ENCODE data around the gene MOV10L1.
"Not testable (repeated sequence)": the region's sequence is repeated elsewhere in the genome, so short reads cannot be mapped to it uniquely, and the experiment has no call there.

The MOV10L1 gene

DNA sequence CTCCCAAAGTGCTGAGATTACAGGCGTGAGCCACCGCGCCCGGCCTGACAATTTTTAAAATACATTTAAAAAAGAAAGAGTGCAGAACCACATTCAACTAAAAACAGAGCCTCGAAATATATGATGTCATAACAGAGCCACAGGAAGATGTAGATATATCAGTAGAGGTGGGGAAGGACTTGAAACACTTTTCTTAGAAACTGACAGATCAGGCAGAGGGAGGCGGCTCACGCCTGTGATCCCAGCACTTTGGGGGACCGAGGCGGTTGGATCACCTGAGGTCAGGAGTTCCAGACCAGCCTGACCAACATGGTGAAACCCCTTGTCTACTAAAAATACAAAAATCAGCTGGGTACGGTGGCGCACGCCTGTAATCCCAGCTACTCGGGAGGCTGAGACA is 11.6 kb upstream of the MOV10L1 start:
- no peak overlapping the region for H2AFZ ChIP-seq (ENCODE audit: low read depth, low read length)
- peaks cover 5% of the 10 kb centered on the region for H3K4me1 ChIP-seq (ENCODE audit: insufficient read depth, low read length)
- no peaks in the 10 kb centered on the region for H3K9me3 ChIP-seq (ENCODE audit: low read length)
- no peaks in the 10 kb centered on the region for H3K27me3 ChIP-seq (ENCODE audit: insufficient read depth, low read length)
- H3K36me3 ChIP-seq (ENCODE audit: insufficient read depth, low read length), result no peaks in the 10 kb centered on the region
- no peak overlapping the region for H3K4me3 ChIP-seq (ENCODE audit: low read length)

DNA sequence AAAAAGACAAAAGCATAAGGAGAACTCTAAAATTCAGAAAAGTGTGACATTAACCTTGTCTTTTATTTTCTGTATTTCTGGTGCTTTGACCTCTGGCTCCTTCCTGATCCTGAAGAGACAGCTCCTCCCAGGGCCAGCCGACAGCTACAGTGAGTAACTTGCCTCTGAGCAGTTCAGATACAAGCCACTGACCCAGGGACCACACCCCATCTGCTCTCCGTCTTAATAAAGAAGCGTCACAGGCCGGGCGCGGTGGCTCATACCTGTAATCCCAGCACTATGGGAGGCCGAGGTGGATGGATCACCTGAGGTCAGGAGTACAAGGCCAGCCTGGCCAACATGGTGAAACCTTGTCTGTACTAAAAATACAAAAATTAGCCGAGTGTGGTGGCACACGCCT is 11.0 kb upstream of the MOV10L1 start:
- Histone ChIP-seq H3K4me1 (ENCODE audit: insufficient read depth, low read length) (peaks cover 8% of the 10 kb centered on the region), H3K36me3 (ENCODE audit: insufficient read depth, low read length) (no peaks in the 10 kb centered on the region), H3K27me3 (ENCODE audit: insufficient read depth, low read length) (no peaks in the 10 kb centered on the region)

DNA sequence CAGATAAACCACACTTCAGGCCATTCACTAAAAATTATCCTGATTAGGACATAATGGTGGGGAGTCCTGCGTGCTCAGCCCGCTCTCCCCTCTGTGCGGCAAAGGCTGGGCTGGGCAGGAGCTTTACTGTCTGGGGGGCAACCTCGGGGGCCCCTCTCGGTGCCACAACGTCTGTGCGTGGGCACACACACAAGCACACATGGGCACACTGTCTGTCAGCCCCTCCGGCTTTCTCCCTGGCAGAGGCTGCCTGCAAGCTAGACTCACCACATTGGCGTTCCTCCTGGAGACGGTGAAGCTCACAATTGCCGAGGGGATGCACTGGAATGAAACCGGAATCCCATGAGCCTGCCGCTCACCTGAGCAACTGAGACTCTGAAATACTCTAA is 9.7 kb upstream of the MOV10L1 start:
- peaks cover 8% of the 10 kb centered on the region for H3K4me1 ChIP-seq (ENCODE audit: insufficient read depth, low read length)
- H3K9me3 ChIP-seq (ENCODE audit: low read length), result no peaks in the 10 kb centered on the region
- H3K27me3 ChIP-seq (ENCODE audit: insufficient read depth, low read length), result no peaks in the 10 kb centered on the region
- H3K36me3 ChIP-seq (ENCODE audit: insufficient read depth, low read length), result no peaks in the 10 kb centered on the region
- H2AFZ ChIP-seq (ENCODE audit: low read depth, low read length), result no peak overlapping the region
- no peak overlapping the region for H3K4me3 ChIP-seq (ENCODE audit: low read length)

More for the DNA sequence above, 11.0 kb upstream of the MOV10L1 start:
- H3K4me3 ChIP-seq (ENCODE audit: low read length), result no peak overlapping the region
- H2AFZ ChIP-seq (ENCODE audit: low read depth, low read length), result no peak overlapping the region
- no peaks in the 10 kb centered on the region for H3K9me3 ChIP-seq (ENCODE audit: low read length)

DNA sequence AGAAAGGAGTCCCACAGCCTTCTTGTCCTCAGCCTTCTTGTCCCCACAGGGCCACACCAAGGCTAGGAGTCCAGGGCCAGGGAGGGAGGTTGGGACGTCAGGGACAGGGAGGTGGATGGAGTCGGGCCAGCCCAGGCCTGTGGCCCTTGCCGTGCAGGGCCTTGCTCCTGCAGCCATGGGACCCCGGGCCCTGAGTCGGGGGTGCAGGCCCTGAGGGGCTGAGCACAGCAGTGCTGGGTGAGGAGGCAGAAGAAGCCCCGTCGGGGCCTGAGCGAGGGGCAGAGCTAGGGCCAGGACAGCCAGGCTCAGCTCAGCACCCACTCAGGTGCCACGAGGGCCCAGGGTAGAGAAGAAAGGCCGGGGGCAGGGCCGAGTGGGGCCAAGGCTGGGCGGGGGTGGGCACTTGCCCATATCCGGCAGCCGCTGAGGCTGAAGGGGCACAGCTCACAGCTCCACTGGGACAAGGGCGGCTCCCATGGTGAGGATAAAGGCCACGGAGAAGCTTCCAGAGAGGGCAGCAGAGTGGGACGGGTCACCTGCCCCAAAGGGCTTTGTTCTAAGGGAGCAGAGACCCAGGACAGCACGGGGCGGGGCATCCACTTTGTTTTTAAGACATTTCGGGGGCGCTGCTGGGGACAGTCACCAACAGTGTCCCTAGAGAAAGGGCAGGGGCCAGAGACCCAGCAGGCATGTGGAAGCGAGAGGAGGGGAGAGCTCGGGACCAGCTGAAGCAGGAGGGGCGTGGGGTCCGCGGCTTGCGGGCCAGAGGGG is 8.2 kb upstream of the MOV10L1 start:
- no peaks in the 10 kb centered on the region for H3K27me3 ChIP-seq (ENCODE audit: insufficient read depth, low read length)
- H3K36me3 ChIP-seq (ENCODE audit: insufficient read depth, low read length), result no peaks in the 10 kb centered on the region
- no peaks in the 10 kb centered on the region for H3K9me3 ChIP-seq (ENCODE audit: low read length)
- H3K4me1 ChIP-seq (ENCODE audit: insufficient read depth, low read length), result peaks cover 4% of the 10 kb centered on the region
- no peak overlapping the region for H3K4me3 ChIP-seq (ENCODE audit: low read length)
- H2AFZ ChIP-seq (ENCODE audit: low read depth, low read length), result no peak overlapping the region

DNA sequence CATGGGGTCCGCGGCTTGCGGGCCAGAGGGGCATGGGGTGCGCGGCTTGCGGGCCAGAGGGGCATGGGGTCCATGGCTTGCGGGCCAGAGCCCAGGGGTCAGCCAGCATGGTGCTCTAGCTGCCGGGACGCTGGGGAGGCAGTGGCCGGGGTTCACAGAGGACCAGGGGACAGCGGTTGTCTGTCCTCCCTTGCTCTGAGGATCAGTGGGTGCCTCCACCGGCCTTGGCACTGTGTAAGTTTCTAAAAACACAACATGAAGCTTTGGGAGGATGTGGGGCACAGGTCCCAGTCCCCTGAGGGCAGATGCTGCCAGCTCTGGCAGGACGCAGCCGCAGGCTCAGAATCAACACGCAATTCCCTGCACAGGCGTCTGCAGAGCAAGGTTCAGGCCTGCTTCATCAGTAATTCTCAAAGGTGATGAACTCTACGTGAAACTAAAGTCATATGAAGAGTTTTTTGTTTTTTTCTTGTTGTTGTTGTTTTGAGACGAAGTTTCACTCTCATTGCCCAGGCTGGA is 7.5 kb upstream of the MOV10L1 start:
- Histone ChIP-seq H3K27me3 (ENCODE audit: insufficient read depth, low read length) (no peaks in the 10 kb centered on the region), H3K9me3 (ENCODE audit: low read length) (no peaks in the 10 kb centered on the region), H3K4me3 (ENCODE audit: low read length) (no peak overlapping the region), H2AFZ (ENCODE audit: low read depth, low read length) (no peak overlapping the region), H3K4me1 (ENCODE audit: insufficient read depth, low read length) (peaks cover 4% of the 10 kb centered on the region), H3K36me3 (ENCODE audit: insufficient read depth, low read length) (no peaks in the 10 kb centered on the region)

DNA sequence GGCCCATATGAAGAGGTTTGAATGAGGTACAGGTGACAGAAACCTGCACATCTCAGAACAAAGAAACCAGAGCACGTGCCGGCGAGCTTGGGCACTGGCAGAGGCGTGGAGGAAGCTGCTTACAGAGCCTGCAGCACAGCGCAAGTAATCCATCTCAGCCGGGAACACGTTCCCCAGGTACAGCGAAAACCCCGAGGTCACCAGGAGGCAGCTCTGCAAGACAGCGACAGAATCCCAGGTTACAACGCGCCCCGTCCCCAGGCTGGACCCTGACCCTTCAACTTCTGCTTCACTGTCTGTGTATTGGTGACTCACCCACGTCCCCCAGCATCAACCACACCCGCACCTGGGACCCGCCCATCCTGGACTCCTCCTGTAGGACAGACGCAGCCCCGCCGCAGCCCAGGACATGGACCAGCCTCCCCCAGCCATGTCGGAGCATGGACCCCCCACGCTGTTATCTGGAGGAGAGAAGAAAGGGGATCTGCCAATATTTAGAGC is 6.8 kb upstream of the MOV10L1 start:
- Histone ChIP-seq H3K36me3 (ENCODE audit: insufficient read depth, low read length) (no peaks in the 10 kb centered on the region), H3K27me3 (ENCODE audit: insufficient read depth, low read length) (no peaks in the 10 kb centered on the region), H3K9me3 (ENCODE audit: low read length) (no peaks in the 10 kb centered on the region), H3K4me3 (ENCODE audit: low read length) (no peak overlapping the region), H3K4me1 (ENCODE audit: insufficient read depth, low read length) (peaks cover 4% of the 10 kb centered on the region), H2AFZ (ENCODE audit: low read depth, low read length) (no peak overlapping the region)

DNA sequence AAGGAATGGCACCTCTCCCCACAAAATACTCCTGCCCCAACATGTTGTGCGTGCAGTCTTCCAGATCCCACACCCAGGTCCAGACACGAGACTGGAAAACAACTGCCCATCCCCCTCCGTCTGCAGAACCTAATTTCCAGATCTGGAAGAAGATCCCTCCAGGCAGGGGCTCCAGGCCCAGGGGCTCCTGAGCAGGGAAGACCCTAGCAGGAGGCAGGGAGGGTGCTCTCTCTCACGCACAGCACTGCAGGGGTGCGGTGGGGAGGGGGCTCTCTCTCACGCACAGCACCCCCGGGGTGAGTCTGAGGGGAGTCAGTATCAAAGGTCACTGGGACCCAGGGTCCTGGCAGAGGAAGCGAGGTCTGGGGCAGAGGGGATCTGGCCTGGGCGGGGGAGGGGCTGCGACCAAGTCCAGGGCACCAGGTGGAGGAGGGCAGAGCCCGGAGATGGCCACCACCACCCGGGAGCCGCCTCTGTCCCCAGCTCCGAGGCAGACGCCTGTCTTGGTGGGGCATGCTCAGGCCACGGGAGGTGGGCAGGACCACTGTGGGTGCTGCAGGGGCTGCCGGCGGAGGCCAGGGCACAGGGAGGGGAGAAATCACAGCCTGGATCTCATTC is 6.2 kb upstream of the MOV10L1 start:
- Histone ChIP-seq H3K27me3 (ENCODE audit: insufficient read depth, low read length) (no peaks in the 10 kb centered on the region), H3K4me1 (ENCODE audit: insufficient read depth, low read length) (peaks cover 4% of the 10 kb centered on the region)

DNA sequence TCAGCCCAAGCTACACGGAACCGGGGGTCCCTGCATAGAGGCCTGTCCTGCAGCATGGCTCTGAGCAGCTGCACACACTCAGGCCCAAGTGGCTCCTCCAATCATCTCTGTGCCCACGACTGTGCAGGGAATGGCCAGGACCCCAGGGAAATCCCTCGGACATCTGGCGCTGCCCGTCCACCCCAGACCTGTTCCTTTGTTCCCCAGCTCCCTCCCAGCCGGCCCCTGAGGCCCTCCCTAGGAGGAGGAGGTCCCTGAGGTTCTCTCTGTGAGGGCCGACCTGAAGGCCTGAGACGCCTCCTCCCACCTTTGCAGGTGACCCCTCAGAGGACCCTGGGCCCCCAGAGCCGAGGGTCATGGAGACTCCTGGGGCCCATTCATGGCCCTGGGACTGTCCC is 5.7 kb upstream of the MOV10L1 start:
- no peaks in the 10 kb centered on the region for H3K36me3 ChIP-seq (ENCODE audit: insufficient read depth, low read length)
- peaks cover 4% of the 10 kb centered on the region for H3K4me1 ChIP-seq (ENCODE audit: insufficient read depth, low read length)
- H2AFZ ChIP-seq (ENCODE audit: low read depth, low read length), result no peak overlapping the region
- H3K4me3 ChIP-seq (ENCODE audit: low read length), result no peak overlapping the region
- no peaks in the 10 kb centered on the region for H3K9me3 ChIP-seq (ENCODE audit: low read length)
- no peaks in the 10 kb centered on the region for H3K27me3 ChIP-seq (ENCODE audit: insufficient read depth, low read length)

More for the DNA sequence above, 6.2 kb upstream of the MOV10L1 start:
- Histone ChIP-seq H3K36me3 (ENCODE audit: insufficient read depth, low read length) (no peaks in the 10 kb centered on the region), H2AFZ (ENCODE audit: low read depth, low read length) (no peak overlapping the region), H3K9me3 (ENCODE audit: low read length) (no peaks in the 10 kb centered on the region), H3K4me3 (ENCODE audit: low read length) (no peak overlapping the region)

DNA sequence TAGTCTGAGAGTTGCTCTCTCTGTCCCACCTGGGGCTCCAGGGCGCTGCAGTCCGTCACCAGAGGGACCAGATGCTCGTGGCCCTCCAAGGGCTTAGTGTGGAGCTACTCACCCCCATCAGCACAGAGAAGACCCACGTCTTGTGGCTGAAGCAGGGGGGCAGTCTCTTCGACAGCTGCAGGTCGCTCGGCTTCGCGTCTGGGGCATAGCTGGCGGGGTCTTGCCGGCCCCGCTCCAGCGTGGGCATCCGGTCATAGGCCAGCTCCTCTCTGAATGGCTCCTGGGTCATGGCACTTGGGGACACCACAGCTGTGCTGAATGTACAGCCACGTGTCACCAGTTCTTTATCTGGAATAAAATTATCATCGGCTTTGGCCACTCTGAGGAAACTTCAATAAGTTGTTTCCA is 5.2 kb upstream of the MOV10L1 start:
- H3K36me3 ChIP-seq (ENCODE audit: insufficient read depth, low read length), result no peaks in the 10 kb centered on the region
- no peaks in the 10 kb centered on the region for H3K9me3 ChIP-seq (ENCODE audit: low read length)
- no peak overlapping the region for H3K4me3 ChIP-seq (ENCODE audit: low read length)
- no peak overlapping the region for H2AFZ ChIP-seq (ENCODE audit: low read depth, low read length)
- H3K27me3 ChIP-seq (ENCODE audit: insufficient read depth, low read length), result no peaks in the 10 kb centered on the region
- peaks cover 4% of the 10 kb centered on the region for H3K4me1 ChIP-seq (ENCODE audit: insufficient read depth, low read length)

DNA sequence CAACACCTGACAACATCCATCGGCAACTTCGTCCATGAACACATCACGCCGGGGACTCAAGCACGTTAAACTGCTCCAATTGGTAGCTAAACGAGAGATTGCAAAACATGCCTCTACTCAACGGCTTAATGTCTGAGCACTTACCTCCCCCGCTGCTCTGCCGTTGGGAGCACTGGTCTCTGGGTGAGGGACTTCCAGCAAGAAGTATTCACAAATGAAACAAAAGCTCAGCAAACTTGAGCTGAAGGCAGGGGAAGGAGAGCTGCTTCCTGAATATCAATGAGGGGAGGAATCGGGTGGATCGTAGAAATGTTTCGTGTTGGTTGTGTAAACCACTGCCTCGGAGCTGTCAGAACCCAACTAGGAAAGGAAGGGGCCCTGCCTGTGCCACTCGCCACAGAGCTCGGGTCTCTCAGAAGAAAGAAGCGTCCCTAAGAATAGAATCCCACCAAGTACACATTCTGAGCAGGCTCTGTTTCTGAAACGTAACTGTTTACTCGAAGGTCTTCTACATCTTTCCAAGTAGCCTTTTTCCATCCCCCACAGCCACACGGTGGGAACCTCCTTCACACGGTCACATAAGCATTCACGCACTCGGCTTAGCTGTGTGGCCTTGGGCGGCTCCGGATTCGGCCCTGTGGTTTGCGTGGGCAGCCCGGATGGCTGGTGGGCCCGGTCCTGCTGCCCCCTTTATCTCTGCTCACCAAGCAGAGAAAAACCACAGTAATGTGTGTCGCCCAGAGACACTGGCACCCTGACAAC is 4.4 kb upstream of the MOV10L1 start, which contains the start of gene MLC1:
Gene MLC1, minus strand, starts transcription at position 216 of the 762 bp plus-strand sequence. CDS start 524 bp downstream, outside the sequence.
- H3K27me3 ChIP-seq (ENCODE audit: insufficient read depth, low read length), result no peaks in the 10 kb centered on the region
- no peak within 1 kb of the TSS for H3K4me3 ChIP-seq (ENCODE audit: low read length)
- H3K4me1 ChIP-seq (ENCODE audit: insufficient read depth, low read length), result peaks cover 4% of the 10 kb centered on the region
- no peaks in the 10 kb centered on the region for H3K36me3 ChIP-seq (ENCODE audit: insufficient read depth, low read length)
- peaks cover 2% of the 10 kb centered on the region for H3K9me3 ChIP-seq (ENCODE audit: low read length)
- no peak within 1 kb of the TSS for H2AFZ ChIP-seq (ENCODE audit: low read depth, low read length)

DNA sequence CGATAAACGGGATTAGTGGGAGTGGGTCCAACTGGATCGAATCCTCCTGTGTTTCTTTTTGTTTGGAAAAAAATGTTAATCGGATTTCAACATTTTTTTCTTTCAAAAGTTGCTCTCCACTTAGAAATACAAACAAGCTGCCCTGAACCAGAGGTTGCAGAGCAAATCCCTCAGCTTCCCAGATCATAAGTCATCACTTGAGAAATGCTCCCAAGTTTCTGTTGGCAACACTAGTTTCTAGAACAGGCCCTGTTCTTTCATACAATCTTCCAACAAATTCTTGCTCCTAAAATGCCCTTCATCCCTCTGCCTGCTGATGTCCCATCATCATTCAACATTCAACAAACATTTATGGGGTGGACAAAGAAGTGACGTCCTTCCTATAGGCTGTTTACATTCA is 3.3 kb upstream of the MOV10L1 start:
- peaks cover 4% of the 10 kb centered on the region for H3K4me1 ChIP-seq (ENCODE audit: insufficient read depth, low read length)
- H3K36me3 ChIP-seq (ENCODE audit: insufficient read depth, low read length), result no peaks in the 10 kb centered on the region
- no peak overlapping the region for H3K4me3 ChIP-seq (ENCODE audit: low read length)
- H3K9me3 ChIP-seq (ENCODE audit: low read length), result peaks cover 2% of the 10 kb centered on the region
- H3K27me3 ChIP-seq (ENCODE audit: insufficient read depth, low read length), result peaks cover 1% of the 10 kb centered on the region
- no peak overlapping the region for H2AFZ ChIP-seq (ENCODE audit: low read depth, low read length)

DNA sequence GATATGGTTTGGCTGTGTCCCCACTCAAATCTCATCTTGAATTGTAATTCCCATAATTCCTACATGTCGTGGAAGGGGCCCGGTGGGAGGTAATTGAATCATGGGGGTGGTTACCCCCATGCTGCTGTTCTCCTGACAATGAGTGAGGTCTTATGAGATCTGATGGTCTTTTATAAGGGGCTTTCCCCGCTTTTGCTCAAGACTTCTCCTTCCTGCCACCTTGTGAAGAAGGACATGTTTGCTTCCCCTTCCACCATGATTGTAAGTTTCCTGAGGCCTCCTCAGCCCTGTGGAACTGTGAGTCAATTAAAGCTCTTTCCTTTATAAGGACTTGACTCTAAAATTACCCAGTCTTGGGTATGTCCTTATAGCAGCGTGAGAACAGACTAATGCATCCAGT is 2.8 kb upstream of the MOV10L1 start:
- H3K4me3 ChIP-seq (ENCODE audit: low read length); H3K9me3 ChIP-seq (ENCODE audit: low read length): not testable (repeated sequence)

DNA sequence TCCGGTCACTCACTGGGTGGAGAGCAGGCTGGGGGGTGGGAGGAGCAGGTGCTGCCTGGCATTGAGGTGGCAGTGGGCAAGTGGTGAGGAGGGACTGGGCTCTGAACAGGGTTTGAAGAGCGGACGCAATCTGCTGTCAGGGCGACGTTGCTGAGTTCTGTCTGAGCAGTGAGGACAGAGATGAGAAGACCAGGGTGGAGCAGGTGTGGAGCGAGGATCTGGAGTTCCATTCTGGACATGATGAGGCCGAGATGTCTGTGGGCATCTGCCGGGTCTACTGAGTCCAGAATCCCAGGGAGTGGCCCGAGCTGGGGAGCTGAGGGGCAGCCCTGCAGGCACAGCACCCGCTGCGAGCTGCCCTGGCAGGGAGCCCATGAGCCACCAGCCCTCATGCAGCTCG is 2.2 kb upstream of the MOV10L1 start:
- Histone ChIP-seq H3K9me3 (ENCODE audit: low read length) (peaks cover 2% of the 10 kb centered on the region), H2AFZ (ENCODE audit: low read depth, low read length) (no peak overlapping the region), H3K36me3 (ENCODE audit: insufficient read depth, low read length) (no peaks in the 10 kb centered on the region), H3K4me3 (ENCODE audit: low read length) (no peak overlapping the region), H3K4me1 (ENCODE audit: insufficient read depth, low read length) (peaks cover 4% of the 10 kb centered on the region), H3K27me3 (ENCODE audit: insufficient read depth, low read length) (peaks cover 6% of the 10 kb centered on the region)

More for the DNA sequence above, 2.8 kb upstream of the MOV10L1 start:
- not testable (repeated sequence) for H2AFZ ChIP-seq (ENCODE audit: low read depth, low read length); H3K27me3 ChIP-seq (ENCODE audit: insufficient read depth, low read length); H3K4me1 ChIP-seq (ENCODE audit: insufficient read depth, low read length); H3K36me3 ChIP-seq (ENCODE audit: insufficient read depth, low read length)

All from neuron (in vitro differentiated cells).